Measurements from ENCODE around the gene RNF225.
A peak's percentile ranks its signal among the peaks of the same experiment; 100 is the strongest.

Gene RNF225

GRCh38 chr19:58355215-58355796, 40.1 kb upstream of the RNF225 start:
- Mint-ChIP-seq H3K36me3 (ENCODE audit: low read depth) (no peaks in the 10 kb centered on the region), H3K27me3 (no peaks in the 10 kb centered on the region), H3K27ac (no peak overlapping the region), H3K4me1 (ENCODE audit: low read depth) (peaks cover 13% of the 10 kb centered on the region), H3K9me3 (no peaks in the 10 kb centered on the region), H3K4me3 (peak overlapping the region; percentile 43)

- H3K9me3 Mint-ChIP-seq, result no peaks in the 10 kb centered on the region
- peaks cover 15% of the 10 kb centered on the region for H3K4me1 Mint-ChIP-seq (ENCODE audit: low read depth)
- H3K27me3 Mint-ChIP-seq, result no peaks in the 10 kb centered on the region
- H3K27ac Mint-ChIP-seq, result no peak overlapping the region
- no peaks in the 10 kb centered on the region for H3K36me3 Mint-ChIP-seq (ENCODE audit: low read depth)
- peak overlapping the region; percentile 13 for H3K4me3 Mint-ChIP-seq
Observed at GRCh38 chr19:58355908-58356765, 39.3 kb upstream of the RNF225 start.

- H3K9me3 Mint-ChIP-seq, result no peaks in the 10 kb centered on the region
- H3K27me3 Mint-ChIP-seq, result no peaks in the 10 kb centered on the region
- H3K27ac Mint-ChIP-seq, result no peak overlapping the region
- peaks cover 23% of the 10 kb centered on the region for H3K4me1 Mint-ChIP-seq (ENCODE audit: low read depth)
- no peaks in the 10 kb centered on the region for H3K36me3 Mint-ChIP-seq (ENCODE audit: low read depth)
- H3K4me3 Mint-ChIP-seq, result peak overlapping the region; percentile 13
Observed at GRCh38 chr19:58356766-58357480, 38.5 kb upstream of the RNF225 start.

DNA sequence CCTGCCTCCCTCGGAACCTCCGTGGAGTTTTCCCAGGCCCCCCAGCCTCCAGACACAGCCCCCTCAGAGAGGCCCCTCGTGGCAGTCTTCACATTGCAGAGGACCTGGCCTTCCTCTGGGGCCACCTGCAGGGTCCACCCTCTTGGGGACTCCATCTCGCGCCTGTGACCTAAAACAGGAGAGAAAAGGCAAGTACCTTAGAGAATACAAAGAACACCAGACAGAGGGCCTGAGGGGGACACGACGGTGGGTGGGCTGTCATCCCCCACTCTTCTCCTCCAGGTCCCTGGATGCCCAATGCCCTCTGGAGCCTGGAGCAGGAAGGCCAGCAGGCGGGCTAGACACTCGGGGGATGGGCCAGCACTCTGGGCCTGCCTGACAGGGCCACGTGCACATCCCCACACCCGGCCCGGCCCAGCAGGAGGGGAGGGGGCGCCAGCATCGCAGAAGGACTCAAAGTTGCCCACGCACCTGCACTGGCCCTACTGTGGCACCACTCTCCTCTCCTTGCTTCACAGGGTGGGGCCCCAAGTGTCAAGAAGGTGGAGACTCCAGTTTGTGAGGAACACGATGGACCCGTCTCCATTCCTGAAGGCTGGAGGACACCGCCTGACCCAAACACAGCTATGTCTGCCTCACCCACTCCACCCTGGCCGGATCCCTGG, 37.8 kb upstream of the RNF225 start:
- no peaks in the 10 kb centered on the region for H3K36me3 Mint-ChIP-seq (ENCODE audit: low read depth)
- no peak overlapping the region for H3K27ac Mint-ChIP-seq
- H3K4me1 Mint-ChIP-seq (ENCODE audit: low read depth), result peaks cover 28% of the 10 kb centered on the region
- H3K27me3 Mint-ChIP-seq, result no peaks in the 10 kb centered on the region
- no peak overlapping the region for H3K4me3 Mint-ChIP-seq
- H3K9me3 Mint-ChIP-seq, result no peaks in the 10 kb centered on the region

DNA sequence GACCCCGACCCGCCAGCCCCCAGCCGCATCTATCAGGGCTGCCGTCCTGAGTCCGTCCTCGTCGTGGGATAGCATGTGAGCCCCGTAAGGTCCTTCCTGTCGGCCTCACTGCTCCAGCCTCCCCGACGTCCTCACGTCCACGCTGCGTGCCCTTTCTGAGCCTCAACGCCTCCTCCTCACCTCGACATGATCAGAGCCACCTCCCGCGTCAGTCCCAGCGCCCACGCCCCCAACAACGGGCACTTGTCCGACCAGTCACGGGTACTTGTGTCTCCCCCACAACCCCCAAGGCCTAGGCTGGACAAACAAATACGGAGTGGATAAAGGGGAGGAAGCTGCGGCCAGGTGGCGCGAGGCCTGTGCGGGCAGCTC, 33.6 kb upstream of the RNF225 start:
- Mint-ChIP-seq H3K9me3 (no peaks in the 10 kb centered on the region), H3K27ac (peak overlapping the region; percentile 96), H3K4me1 (ENCODE audit: low read depth) (peaks cover 20% of the 10 kb centered on the region)

GRCh38 chr19:58362272-58362994, 33.0 kb upstream of the RNF225 start, which contains the start of gene ZNF497:
Gene ZNF497 (minus strand): TSS chr19:58362751. CDS start chr19:58357635, 5,116 bp downstream.
- peaks cover 20% of the 10 kb centered on the region for H3K4me1 Mint-ChIP-seq (ENCODE audit: low read depth)
- peak within 1 kb of the TSS; percentile 96 for H3K27ac Mint-ChIP-seq
- H3K27me3 Mint-ChIP-seq, result no peaks in the 10 kb centered on the region
- H3K36me3 Mint-ChIP-seq (ENCODE audit: low read depth), result no peaks in the 10 kb centered on the region
- peak within 1 kb of the TSS; percentile 94 for H3K4me3 Mint-ChIP-seq
- no peaks in the 10 kb centered on the region for H3K9me3 Mint-ChIP-seq

More for the DNA sequence above, 33.6 kb upstream of the RNF225 start:
- H3K36me3 Mint-ChIP-seq (ENCODE audit: low read depth), result no peaks in the 10 kb centered on the region
- H3K4me3 Mint-ChIP-seq, result peak overlapping the region; percentile 94
- H3K27me3 Mint-ChIP-seq, result no peaks in the 10 kb centered on the region

DNA sequence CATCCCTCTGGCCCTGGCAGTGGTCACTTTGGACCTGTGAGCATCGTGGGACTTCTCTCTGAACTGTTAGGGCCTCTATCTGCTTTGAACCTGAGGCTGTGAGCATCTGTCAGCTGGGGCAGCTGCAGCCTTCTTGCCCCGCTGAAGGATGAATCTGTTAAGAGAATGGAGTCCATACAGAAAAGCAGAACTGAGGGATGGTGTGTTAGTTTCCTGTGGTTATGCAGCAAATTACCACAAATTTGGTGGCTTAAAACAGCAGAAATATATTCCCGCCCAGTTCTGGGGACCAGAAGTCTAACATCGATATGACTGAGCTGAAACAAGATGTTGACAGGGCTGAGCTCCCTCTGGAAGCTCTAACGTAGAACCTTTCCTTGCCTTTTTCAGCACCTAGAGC, 31.3 kb upstream of the RNF225 start:
- H3K27ac Mint-ChIP-seq, result no peak overlapping the region
- no peak overlapping the region for H3K4me3 Mint-ChIP-seq

GRCh38 chr19:58366585-58367430, 28.6 kb upstream of the RNF225 start:
- Mint-ChIP-seq H3K27me3 (no peaks in the 10 kb centered on the region), H3K36me3 (ENCODE audit: low read depth) (no peaks in the 10 kb centered on the region), H3K4me1 (ENCODE audit: low read depth) (peaks cover 10% of the 10 kb centered on the region), H3K27ac (no peak overlapping the region), H3K4me3 (no peak overlapping the region), H3K9me3 (no peaks in the 10 kb centered on the region)

More for the DNA sequence above, 31.3 kb upstream of the RNF225 start:
- Mint-ChIP-seq H3K36me3 (ENCODE audit: low read depth) (no peaks in the 10 kb centered on the region), H3K9me3 (no peaks in the 10 kb centered on the region), H3K27me3 (no peaks in the 10 kb centered on the region), H3K4me1 (ENCODE audit: low read depth) (peaks cover 20% of the 10 kb centered on the region)

DNA sequence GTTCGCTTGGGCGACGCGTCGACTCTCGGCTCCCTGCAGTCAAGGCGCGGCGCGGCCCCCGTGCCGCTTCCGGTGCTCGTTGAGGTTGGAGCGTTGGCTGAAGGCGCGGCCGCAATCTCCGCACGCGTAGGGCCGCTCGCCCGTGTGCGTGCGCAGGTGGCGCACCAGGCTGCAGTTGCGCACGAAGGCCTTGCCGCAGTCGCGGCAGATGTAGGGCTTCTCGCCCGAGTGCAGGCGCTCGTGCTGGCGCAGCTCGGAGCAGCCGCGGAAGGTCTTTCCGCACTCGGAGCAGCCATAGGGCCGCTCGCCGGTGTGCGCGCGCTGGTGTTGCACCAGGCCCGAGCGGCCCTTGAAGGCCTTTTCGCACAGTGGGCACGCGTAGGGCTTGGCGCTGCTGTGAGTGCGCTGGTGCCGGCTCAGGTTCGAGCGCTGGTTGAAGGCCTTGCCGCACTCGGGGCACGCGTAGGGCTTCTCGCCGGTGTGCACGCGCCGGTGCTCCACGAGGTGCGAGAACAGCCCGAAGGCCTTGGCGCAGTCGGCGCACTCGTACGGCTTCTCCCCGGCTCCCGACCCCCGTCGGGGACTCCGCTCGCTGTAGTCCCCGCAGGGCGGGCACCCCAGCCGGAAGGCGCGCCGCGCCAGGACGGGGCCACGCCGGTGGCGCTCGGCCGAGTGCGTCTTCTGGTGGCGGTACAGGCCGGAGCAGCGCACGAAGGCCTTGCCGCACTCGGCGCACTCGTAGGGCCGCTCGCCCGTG, 27.6 kb upstream of the RNF225 start:
- Mint-ChIP-seq H3K36me3 (ENCODE audit: low read depth) (no peaks in the 10 kb centered on the region), H3K27me3 (no peaks in the 10 kb centered on the region), H3K4me3 (no peak overlapping the region), H3K27ac (no peak overlapping the region), H3K4me1 (ENCODE audit: low read depth) (peaks cover 1% of the 10 kb centered on the region), H3K9me3 (no peaks in the 10 kb centered on the region)

GRCh38 chr19:58368561-58369360, 26.7 kb upstream of the RNF225 start:
- no peak overlapping the region for H3K4me3 Mint-ChIP-seq
- no peaks in the 10 kb centered on the region for H3K27me3 Mint-ChIP-seq
- no peaks in the 10 kb centered on the region for H3K36me3 Mint-ChIP-seq (ENCODE audit: low read depth)
- H3K27ac Mint-ChIP-seq, result no peak overlapping the region
- H3K4me1 Mint-ChIP-seq (ENCODE audit: low read depth), result no peaks in the 10 kb centered on the region
- H3K9me3 Mint-ChIP-seq, result no peaks in the 10 kb centered on the region

DNA sequence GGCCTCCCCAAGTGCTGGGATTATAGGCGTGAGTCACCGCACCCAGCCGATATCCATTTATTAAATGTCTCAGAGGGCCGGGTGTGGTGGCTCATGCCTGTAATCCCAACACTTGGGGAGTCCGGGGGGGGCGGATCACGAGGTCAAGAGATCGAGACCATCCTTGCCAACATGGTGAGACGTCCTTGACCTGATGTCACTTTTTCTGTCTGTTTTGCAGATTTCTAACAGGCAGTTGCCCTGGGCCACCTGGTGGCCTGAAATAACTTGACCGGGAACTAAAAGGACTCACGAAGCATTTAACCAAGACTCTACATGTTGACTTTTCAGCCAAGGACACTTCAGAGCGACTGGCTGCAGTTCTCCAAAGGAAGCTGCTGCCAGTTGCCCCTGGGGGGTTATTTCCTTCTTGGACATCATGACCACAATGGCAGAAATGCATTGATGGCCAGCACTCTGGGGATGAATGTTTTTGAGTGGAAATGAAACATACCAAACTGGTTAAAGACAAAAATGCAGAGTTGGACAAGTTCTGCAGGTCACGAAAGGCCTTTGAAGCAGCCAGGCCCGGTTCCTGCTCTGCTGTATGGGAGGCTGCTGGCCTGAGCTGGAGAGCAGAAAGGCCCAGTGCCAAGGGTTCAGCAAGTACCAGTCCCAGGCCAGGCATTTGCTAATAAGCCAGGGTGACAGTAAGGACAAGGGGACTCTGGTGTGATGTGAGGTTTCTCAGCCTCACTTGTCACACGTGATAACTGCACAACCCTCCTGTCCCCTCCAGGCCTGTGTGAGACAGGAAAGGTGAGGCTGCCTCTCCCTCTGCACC, 22.9 kb upstream of the RNF225 start:
- Mint-ChIP-seq H3K4me1 (ENCODE audit: low read depth) (peaks cover 4% of the 10 kb centered on the region), H3K27me3 (no peaks in the 10 kb centered on the region), H3K4me3 (no peak overlapping the region), H3K9me3 (no peaks in the 10 kb centered on the region), H3K36me3 (ENCODE audit: low read depth) (no peaks in the 10 kb centered on the region), H3K27ac (no peak overlapping the region)

DNA sequence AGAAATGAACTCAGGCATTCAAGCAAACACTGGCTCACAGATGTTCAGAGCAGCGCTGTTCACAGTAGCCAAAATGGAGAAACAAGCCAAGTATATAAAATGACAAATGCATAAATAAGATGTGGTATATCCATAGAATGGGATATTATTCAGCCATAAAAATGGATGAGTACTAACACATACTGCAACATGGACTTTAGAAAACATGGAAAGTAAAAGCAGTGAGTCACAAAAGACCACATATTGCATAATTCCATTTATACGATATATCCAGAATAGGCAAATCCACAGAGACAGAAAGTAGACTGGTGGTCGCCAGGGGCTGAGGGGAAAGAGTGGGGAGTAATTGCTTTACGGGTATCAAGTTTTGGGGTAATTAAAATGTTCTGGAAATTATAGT, 21.3 kb upstream of the RNF225 start:
- Mint-ChIP-seq H3K9me3 (no peaks in the 10 kb centered on the region), H3K4me1 (ENCODE audit: low read depth) (peaks cover 4% of the 10 kb centered on the region), H3K4me3 (no peak overlapping the region), H3K27ac (no peak overlapping the region), H3K27me3 (no peaks in the 10 kb centered on the region), H3K36me3 (ENCODE audit: low read depth) (no peaks in the 10 kb centered on the region)

All from stimulated activated naive CD8-positive, alpha-beta T cell treated with anti-CD3 and anti-CD28 coated beads, Interleukin-15, Interleukin-2, amounts not matched to agents 100 ng/mL and 50 ng/mL, for 24 hours (primary cell).